IMR-90 (cell line): ENCODE results near the gene TCEA2. TPM values are rescaled to one million over a fixed set of nuclear protein-coding genes. Genes with fewer than 3 reads are reported as not detected.

Experiments used
- ATAC-seq: fragments of 200-7000 bp; cut with Tn5 transposase; 2 replicates; pipeline ENCODE4 v1.9.1; 2020; ENCODE audit warnings: low read depth, mild to moderate bottlenecking, moderate library complexity
- BruUV-seq: library from RNA; stranded (reverse); fragments of 400-500 nt; replicated peaks from 2 replicates; lab custom pipeline; 2021; lab: Mats Ljungman, UMichigan
- CTCF ChIA-PET: fragments of 300-600 bp; formaldehyde crosslinking; extraction: SDS; loops from one replicate; lab custom pipeline; 2021; ENCODE audit warnings: antibody characterized with exemption; lab: Yijun Ruan, JAX
- POLR2A ChIA-PET: fragments of 300-600 bp; sonication (Branson Sonifier 250); formaldehyde crosslinking; loops from one replicate; lab custom pipeline; 2022; ENCODE audit warnings: antibody characterized with exemption; ENCODE audit not compliant: unreplicated experiment; lab: Charles Lee
- DNase-seq: peaks from one replicate; pipeline ENCODE4 v3.0.0; 2013
- H2AFZ ChIP-seq: replicated peaks from 2 replicates; pipeline ENCODE3; 2013; ENCODE audit warnings: low read length, mild to moderate bottlenecking; ENCODE audit not compliant: poor library complexity
- H2AK5ac ChIP-seq: 2 replicates; pipeline ENCODE4 v1.6.1; 2013; ENCODE audit warnings: low read depth, low read length, inconsistent platforms
- H2AK9ac ChIP-seq: replicated peaks from 2 replicates; pipeline ENCODE3; 2013; ENCODE audit warnings: mild to moderate bottlenecking, low read depth, low read length, moderate library complexity; ENCODE audit not compliant: poor library complexity
- H2BK120ac ChIP-seq: 2 replicates; pipeline ENCODE4 v1.6.1; 2013; ENCODE audit warnings: low read depth, low read length, inconsistent platforms
- H2BK15ac ChIP-seq: 3 replicates; pipeline ENCODE4 v1.6.1; 2013; ENCODE audit warnings: low read depth, low read length, inconsistent platforms
- H2BK20ac ChIP-seq: 2 replicates; pipeline ENCODE4 v1.6.1; 2013; ENCODE audit warnings: low read depth, mild to moderate bottlenecking, inconsistent platforms, low read length, moderate library complexity
- H2BK5ac ChIP-seq: 2 replicates; pipeline ENCODE4 v1.6.1; 2013; ENCODE audit warnings: mild to moderate bottlenecking, low read depth, low read length, inconsistent platforms; ENCODE audit not compliant: poor library complexity, severe bottlenecking
- H3K14ac ChIP-seq: replicated peaks from 2 replicates; pipeline ENCODE4 v1.6.1; 2013; ENCODE audit warnings: low read depth, low read length, inconsistent platforms
- H3K18ac ChIP-seq: 2 replicates; pipeline ENCODE4 v1.6.1; 2013; ENCODE audit warnings: low read depth, low read length, control low read depth
- H3K23ac ChIP-seq: 2 replicates; pipeline ENCODE4 v1.6.1; 2013; ENCODE audit warnings: low read depth, low read length, inconsistent platforms
- H3K27ac ChIP-seq: 2 replicates; pipeline ENCODE4 v1.5.1; 2013; ENCODE audit warnings: mild to moderate bottlenecking, control low read depth, low read length; ENCODE audit not compliant: insufficient read depth
- H3K27me3 ChIP-seq: 2 replicates; pipeline ENCODE4 v1.6.1; 2013; ENCODE audit warnings: low read length; ENCODE audit not compliant: control insufficient read depth, insufficient read depth
- H3K36me3 ChIP-seq: 2 replicates; pipeline ENCODE4 v1.6.1; 2013; ENCODE audit warnings: low read length, mixed read lengths; ENCODE audit not compliant: control insufficient read depth, insufficient read depth
- H3K4ac ChIP-seq: 2 replicates; pipeline ENCODE4 v1.6.1; 2013; ENCODE audit warnings: low read depth, low read length, inconsistent platforms
- H3K4me1 ChIP-seq: 2 replicates; pipeline ENCODE4 v1.6.1; 2013; ENCODE audit warnings: low read length, mixed read lengths; ENCODE audit not compliant: control insufficient read depth, insufficient read depth
- H3K4me2 ChIP-seq: 2 replicates; pipeline ENCODE4 v1.6.1; 2013; ENCODE audit warnings: low read depth, mild to moderate bottlenecking, control low read depth, low read length, moderate library complexity
- H3K4me3 ChIP-seq: 2 replicates; pipeline ENCODE4 v1.5.1; 2013; ENCODE audit warnings: low read depth, mild to moderate bottlenecking, control low read depth, low read length, moderate library complexity; ENCODE audit not compliant: insufficient read depth
- H3K56ac ChIP-seq: 2 replicates; pipeline ENCODE4 v1.6.1; 2013; ENCODE audit warnings: low read length, inconsistent platforms; ENCODE audit not compliant: insufficient read depth; ENCODE audit errors: extremely low read depth
- H3K79me1 ChIP-seq, 2 experiments: 2 replicates each; pipeline ENCODE4 v1.6.1; 2013; ENCODE audit warnings: low read length in 2 of 2, inconsistent platforms in 1 of 2, low read depth in 1 of 2
- H3K9ac ChIP-seq: 2 replicates; pipeline ENCODE4 v1.6.1; 2013; ENCODE audit warnings: low read depth, low read length, control low read depth
- H3K9me1 ChIP-seq: 2 replicates; pipeline ENCODE4 v1.6.1; 2013; ENCODE audit warnings: low read length, inconsistent platforms; ENCODE audit not compliant: insufficient read depth
- H3K9me3 ChIP-seq: 2 replicates; pipeline ENCODE4 v1.6.1; 2013; ENCODE audit warnings: low read length; ENCODE audit not compliant: control insufficient read depth, insufficient read depth
- H4K20me1 ChIP-seq: 2 replicates; pipeline ENCODE4 v1.6.1; 2013; ENCODE audit warnings: low read length, inconsistent platforms; ENCODE audit not compliant: insufficient read depth
- H4K5ac ChIP-seq: 2 replicates; pipeline ENCODE4 v1.6.1; 2013; ENCODE audit warnings: mild to moderate bottlenecking, low read depth, low read length, control low read depth
- H4K8ac ChIP-seq, 2 experiments: 2 replicates each; pipeline ENCODE4 v1.6.1; 2013; ENCODE audit warnings: low read depth in 2 of 2, low read length in 2 of 2, control low read depth in 1 of 2, inconsistent platforms in 1 of 2
- H4K91ac ChIP-seq: 2 replicates; pipeline ENCODE4 v1.6.1; 2013; ENCODE audit warnings: low read depth, low read length, inconsistent platforms; ENCODE audit not compliant: insufficient read depth
- BHLHE40 ChIP-seq: fragments of 150-350 bp; IDR thresholded peaks from 2 replicates; pipeline ENCODE4 v1.6.1; 2016; ENCODE audit warnings: mild to moderate bottlenecking, low read depth, low read length
- CHD1 ChIP-seq: IDR thresholded peaks from 2 replicates; pipeline ENCODE4 v1.6.1; 2012; ENCODE audit warnings: low read depth, low read length, improper control_type of control experiment
- FOS ChIP-seq: fragments of 150-350 bp; IDR thresholded peaks from 2 replicates; pipeline ENCODE4 v1.6.1; 2016; ENCODE audit warnings: low read depth, low read length
- MAFK ChIP-seq: IDR thresholded peaks from 2 replicates; pipeline ENCODE4 v1.6.1; 2012; ENCODE audit warnings: low read depth, low read length, improper control_type of control experiment
- RCOR1 ChIP-seq: IDR thresholded peaks from 2 replicates; pipeline ENCODE4 v1.6.1; 2012; ENCODE audit warnings: mild to moderate bottlenecking, low read length, improper control_type of control experiment; ENCODE audit not compliant: insufficient replicate concordance
- RFX5 ChIP-seq: IDR thresholded peaks from 2 replicates; pipeline ENCODE4 v1.8.0; 2012; ENCODE audit warnings: low read depth, mild to moderate bottlenecking, low read length, moderate library complexity
- WGBS, 2 experiments: methylation state at CpG; one replicate each; pipeline versions ENCODE4 v1.1.5 to v1.1.7; 2013; ENCODE audit warnings: missing lambda C conversion rate in 2 of 2; ENCODE audit not compliant: insufficient read length in 1 of 2; ENCODE audit errors: extremely low coverage in 2 of 2; 5-methylcytosine and 5-hydroxymethylcytosine counted together
- dilution Hi-C: fragments of 300-500 bp; cut with HindIII; formaldehyde crosslinking; loops from one replicate; pipeline ENCODE4 v1.14.3; 2018; ENCODE audit warnings: low sequenced_read_pairs; ENCODE audit not compliant: unreplicated experiment
- in situ Hi-C: fragments of 300-500 bp; cut with MboI; formaldehyde crosslinking; loops from 3 replicates; pipeline ENCODE4 v1.14.3; 2019; ENCODE audit warnings: low sequenced_read_pairs, inconsistent platforms, mixed read lengths
- intact Hi-C: fragments of 100-400 bp; cut with micrococcal nuclease; formaldehyde crosslinking; loops from 2 replicates; pipeline ENCODE4 v1.10.0; 2022
- polyA plus RNA-seq, 3 experiments: library from polyadenylated mRNA; depleted of rRNA; stranded (reverse); fragments of >200 nt; gene quantifications; 2 replicates each; pipeline ENCODE4 v1.2.3, GENCODE V29; 2012; ENCODE audit warnings: low replicate concordance in 1 of 3
- total RNA-seq: library from RNA; depleted of rRNA; stranded (reverse); fragments of >200 nt; gene quantifications from 2 replicates; pipeline ENCODE4 v1.2.3, GENCODE V29; 2012
- TF ChIP-seq, protein P1 (sequence below): conservative IDR thresholded peaks from 2 replicates; pipeline ENCODE4 v1.5.1; 2012; ENCODE audit warnings: mild to moderate bottlenecking, low read depth, low read length, improper control_type of control experiment
- TF ChIP-seq, protein P2 (sequence below): fragments of 150-350 bp; IDR thresholded peaks from 2 replicates; pipeline ENCODE4 v1.6.1; 2016; ENCODE audit warnings: low read depth, mild to moderate bottlenecking, low read length, moderate library complexity, borderline replicate concordance

Gene TCEA2
- total and polyA plus RNA-seq, 2 of the 4 experiments (the other 2 are of a cell fraction): 9.3 to 30.0 TPM

DNA sequence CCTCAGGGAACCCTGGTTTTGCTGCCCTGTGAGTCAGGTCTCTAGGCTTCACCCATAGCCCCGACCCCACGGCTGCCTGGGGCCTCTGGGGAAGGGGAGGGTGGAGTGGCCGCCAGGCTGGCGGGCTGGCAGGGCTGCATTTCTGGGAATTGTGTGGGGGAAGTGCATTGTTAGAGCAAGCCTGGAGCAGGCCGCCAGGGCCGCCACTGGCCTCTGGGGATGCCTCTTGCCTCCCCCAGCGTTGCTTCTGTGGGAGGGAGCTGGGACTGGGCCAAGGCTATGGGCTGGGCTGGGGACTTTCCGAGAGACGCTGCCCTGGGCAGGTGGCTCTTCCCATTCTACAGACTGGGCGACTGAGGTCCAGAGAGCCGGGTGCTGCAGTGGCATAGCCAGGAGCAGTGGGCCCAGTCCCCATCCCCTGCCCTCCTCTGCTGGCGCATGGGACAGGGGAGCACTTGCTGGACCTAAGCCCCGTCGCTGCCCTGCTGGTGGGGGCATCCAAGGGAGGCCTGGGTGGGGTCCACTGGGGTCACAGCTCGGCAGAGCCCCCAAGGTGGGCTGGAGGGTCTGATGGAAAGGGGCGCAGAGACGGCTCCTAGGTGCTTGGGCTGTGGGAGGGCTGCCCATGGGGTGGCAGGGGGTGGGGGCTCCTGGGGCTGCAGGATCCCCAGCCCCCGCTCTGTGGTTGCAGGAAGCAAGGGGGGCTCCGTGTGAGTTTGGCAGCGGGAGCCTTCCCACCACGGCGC, 6.9 kb upstream of the TCEA2 start (continued):
- TF ChIP-seq RCOR1: no peak

- DNase-seq: no peak
- H3K9ac ChIP-seq: no peak overlapping the region
- no peak overlapping the region for H3K4ac ChIP-seq
- peaks cover 11% of the 10 kb centered on the region; the same call in 1 of the 2 replicates for H3K27me3 ChIP-seq
- no peak overlapping the region for H2AK5ac ChIP-seq
- H2BK120ac ChIP-seq: no peak overlapping the region
- no peak overlapping the region for H2BK5ac ChIP-seq
- H2BK15ac ChIP-seq: no peak overlapping the region
- ATAC-seq: no peak
- H3K4me1 ChIP-seq: peaks cover 5% of the 10 kb centered on the region
- H3K79me1 ChIP-seq: no peaks in the 10 kb centered on the region
- no peaks in the 10 kb centered on the region for H3K9me3 ChIP-seq
- WGBS, 2 experiments: 46% methylated on average over 6 of the region's 7 CpGs; no CpG with 5 or more reads in 1 of the 2 experiments
- no peak overlapping the region for H3K18ac ChIP-seq
- no peak for TF ChIP-seq BHLHE40
- TF ChIP-seq CHD1: no peak
- TF ChIP-seq MAFK: no peak
- TF ChIP-seq, protein P1, sequence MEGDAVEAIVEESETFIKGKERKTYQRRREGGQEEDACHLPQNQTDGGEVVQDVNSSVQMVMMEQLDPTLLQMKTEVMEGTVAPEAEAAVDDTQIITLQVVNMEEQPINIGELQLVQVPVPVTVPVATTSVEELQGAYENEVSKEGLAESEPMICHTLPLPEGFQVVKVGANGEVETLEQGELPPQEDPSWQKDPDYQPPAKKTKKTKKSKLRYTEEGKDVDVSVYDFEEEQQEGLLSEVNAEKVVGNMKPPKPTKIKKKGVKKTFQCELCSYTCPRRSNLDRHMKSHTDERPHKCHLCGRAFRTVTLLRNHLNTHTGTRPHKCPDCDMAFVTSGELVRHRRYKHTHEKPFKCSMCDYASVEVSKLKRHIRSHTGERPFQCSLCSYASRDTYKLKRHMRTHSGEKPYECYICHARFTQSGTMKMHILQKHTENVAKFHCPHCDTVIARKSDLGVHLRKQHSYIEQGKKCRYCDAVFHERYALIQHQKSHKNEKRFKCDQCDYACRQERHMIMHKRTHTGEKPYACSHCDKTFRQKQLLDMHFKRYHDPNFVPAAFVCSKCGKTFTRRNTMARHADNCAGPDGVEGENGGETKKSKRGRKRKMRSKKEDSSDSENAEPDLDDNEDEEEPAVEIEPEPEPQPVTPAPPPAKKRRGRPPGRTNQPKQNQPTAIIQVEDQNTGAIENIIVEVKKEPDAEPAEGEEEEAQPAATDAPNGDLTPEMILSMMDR: no peak
- no peak for TF ChIP-seq FOS
- TF ChIP-seq RFX5: no peak
- TF ChIP-seq RCOR1: no peak
- TF ChIP-seq, protein P2, sequence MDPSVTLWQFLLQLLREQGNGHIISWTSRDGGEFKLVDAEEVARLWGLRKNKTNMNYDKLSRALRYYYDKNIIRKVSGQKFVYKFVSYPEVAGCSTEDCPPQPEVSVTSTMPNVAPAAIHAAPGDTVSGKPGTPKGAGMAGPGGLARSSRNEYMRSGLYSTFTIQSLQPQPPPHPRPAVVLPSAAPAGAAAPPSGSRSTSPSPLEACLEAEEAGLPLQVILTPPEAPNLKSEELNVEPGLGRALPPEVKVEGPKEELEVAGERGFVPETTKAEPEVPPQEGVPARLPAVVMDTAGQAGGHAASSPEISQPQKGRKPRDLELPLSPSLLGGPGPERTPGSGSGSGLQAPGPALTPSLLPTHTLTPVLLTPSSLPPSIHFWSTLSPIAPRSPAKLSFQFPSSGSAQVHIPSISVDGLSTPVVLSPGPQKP: no peak
- H4K8ac ChIP-seq: no peak overlapping the region
- in situ Hi-C loops (no loop called here), intact Hi-C loops (loop anchor here (2.0 to 5.0 kb wide), 4 partner anchors 18 to 519 kb away; partner anchors contain the start of genes PRPF6 and PTK6), dilution Hi-C loops (no loop called here)
- H3K56ac ChIP-seq: no peak overlapping the region
- H4K91ac ChIP-seq: no peak overlapping the region
- H4K20me1 ChIP-seq: no peaks in the 10 kb centered on the region
- no peaks in the 10 kb centered on the region for H3K36me3 ChIP-seq
- no peaks in the 10 kb centered on the region for H3K9me1 ChIP-seq
- POLR2A ChIA-PET: no interaction called here
- no peak overlapping the region for H3K4me2 ChIP-seq
- CTCF ChIA-PET: no interaction called here
- no peak overlapping the region for H3K4me3 ChIP-seq
- H2BK20ac ChIP-seq: no peak overlapping the region
- no peak overlapping the region for H4K5ac ChIP-seq
- no peak overlapping the region for H2AK9ac ChIP-seq
- H3K23ac ChIP-seq: no peak overlapping the region
- H2AFZ ChIP-seq: no peak overlapping the region
- no TSS peak for BruUV-seq
- H3K27ac ChIP-seq: no peak overlapping the region
- no peak overlapping the region for H3K14ac ChIP-seq
Measured at GRCh38 chr20:64056639-64056888, 6.4 kb upstream of the TCEA2 start.
